Measurements from ENCODE around the gene JMJD8. TPM values are rescaled to one million over a fixed set of nuclear protein-coding genes. Genes with fewer than 3 reads are reported as not detected.
A peak's percentile ranks its signal among the peaks of the same experiment; 100 is the strongest.

The JMJD8 gene
- total and polyA plus RNA-seq, 10 of the 15 experiments (the other 5 are each of a cell fraction or from before 2014, with no cell fraction given), result 1.00 to 50.4 (median 30.7) TPM

- H3K4me3 ChIP-seq, result no peak overlapping the region
- ATAC-seq (no peak), DNase-seq (ENCODE audit: low read depth, low spot score) (no peak), FAIRE-seq (no peak)
- no peak overlapping the region for H3K27ac ChIP-seq (ENCODE audit: control insufficient read depth, insufficient read depth)
- ChIA-PET CTCF (no interaction called here), POLR2A (no interaction called here), SMC1A (ENCODE audit: uncharacterized antibody, unreplicated experiment) (no interaction called here), RAD21 (ENCODE audit: unreplicated experiment) (no interaction called here)
- in situ Hi-C loops (cut with MboI), result no loop called here
- H3K27me3 ChIP-seq (replicated peaks in 1 of 2; ENCODE audit: control insufficient read depth in 2 of 2, insufficient read depth in 2 of 2, low read length in 1 of 2), result no peaks in the 10 kb centered on the region
- peaks cover 15% of the 10 kb centered on the region for H3K4me1 ChIP-seq (ENCODE audit: control insufficient read depth, insufficient read depth, low read length)
- H3K4me2 ChIP-seq (ENCODE audit: control insufficient read depth, insufficient read depth), result no peak overlapping the region
- no peak overlapping the region for H2AFZ ChIP-seq (ENCODE audit: control insufficient read depth, low read depth, low read length)
- peaks cover 6 to 14% of the 10 kb centered on the region in 2 experiments; a peak in 2 of 4 replicates for H3K36me3 ChIP-seq (ENCODE audit: control insufficient read depth in 2 of 2, insufficient read depth in 2 of 2, low read length in 1 of 2)
- whole genome bisulfite sequencing (ENCODE audit: insufficient coverage, insufficient replicate concordance, low lambda C conversion rate, missing lambda C conversion rate), result 94% methylated on average over 46 of the region's 51 CpGs
- H3K9ac ChIP-seq (ENCODE audit: control insufficient read depth, insufficient read depth, low read length), result no peak overlapping the region
- no peaks in the 10 kb centered on the region for H4K20me1 ChIP-seq (ENCODE audit: control insufficient read depth, insufficient read depth)
- TF ChIP-seq POLR2A (IDR thresholded peaks at IDR 0.05; ENCODE audit: low read depth, low read length), result 0 out of 2 replicates have a peak, but pooled peaks have one; percentile 1
- no peak for TF ChIP-seq BMI1 (IDR thresholded peaks at IDR 0.05; ENCODE audit: borderline replicate concordance)
- intact Hi-C loops (cut with micrococcal nuclease; ENCODE audit: unreplicated experiment), result no loop called here
- H3K9me3 ChIP-seq (replicated peaks; ENCODE audit: control insufficient read depth, insufficient read depth, low read length), result no peaks in the 10 kb centered on the region; the same call in 2 of the 3 replicates
- no TSS peak for BruUV-seq (replicated peaks)
- H3K79me2 ChIP-seq (ENCODE audit: control insufficient read depth, insufficient read depth, low read length), result peaks cover 21% of the 10 kb centered on the region
Observed at GRCh38 chr16:686459-687260, 2.5 kb upstream of the JMJD8 start.

GRCh38 chr16:685967-686366 is 1.8 kb upstream of the JMJD8 start:
- H3K9me3 ChIP-seq (replicated peaks; ENCODE audit: control insufficient read depth, insufficient read depth, low read length), result no peaks in the 10 kb centered on the region
- H3K4me1 ChIP-seq (ENCODE audit: control insufficient read depth, insufficient read depth, low read length), result peaks cover 20% of the 10 kb centered on the region
- FAIRE-seq (no peak), DNase-seq (ENCODE audit: low read depth, low spot score) (no peak), ATAC-seq (no peak)
- peaks cover 28% of the 10 kb centered on the region for H3K79me2 ChIP-seq (ENCODE audit: control insufficient read depth, insufficient read depth, low read length)
- peaks cover 6% of the 10 kb centered on the region; the same call in 1 of the 2 replicates for H4K20me1 ChIP-seq (ENCODE audit: control insufficient read depth, insufficient read depth)
- POLR2A ChIA-PET, result no interaction called here
- RAD21 ChIA-PET (ENCODE audit: unreplicated experiment), result no interaction called here
- H3K27me3 ChIP-seq (replicated peaks in 1 of 2; ENCODE audit: control insufficient read depth in 2 of 2, insufficient read depth in 2 of 2, low read length in 1 of 2), result no peaks in the 10 kb centered on the region
- SMC1A ChIA-PET (ENCODE audit: uncharacterized antibody, unreplicated experiment), result no interaction called here
- in situ Hi-C loops (cut with MboI) (no loop called here), intact Hi-C loops (cut with micrococcal nuclease; ENCODE audit: unreplicated experiment) (loop anchor here (2.0 kb wide), 2 partner anchors 35 to 159 kb away; partner anchors contain the start of genes ANTKMT and CAPN15)
- no peak overlapping the region for H3K9ac ChIP-seq (ENCODE audit: control insufficient read depth, insufficient read depth, low read length)
- no peak overlapping the region for H3K4me2 ChIP-seq (ENCODE audit: control insufficient read depth, insufficient read depth)
- no TSS peak for BruUV-seq (replicated peaks)
- no peak overlapping the region for H3K4me3 ChIP-seq
- peaks cover 6 to 14% of the 10 kb centered on the region in 2 experiments; a peak in 2 of 4 replicates for H3K36me3 ChIP-seq (ENCODE audit: control insufficient read depth in 2 of 2, insufficient read depth in 2 of 2, low read length in 1 of 2)
- WGBS (ENCODE audit: insufficient coverage, insufficient replicate concordance, low lambda C conversion rate, missing lambda C conversion rate), result 81% methylated on average over 10 of the region's 10 CpGs
- no peak overlapping the region for H2AFZ ChIP-seq (ENCODE audit: control insufficient read depth, low read depth, low read length)
- CTCF ChIA-PET, result no interaction called here
- no peak overlapping the region for H3K27ac ChIP-seq (ENCODE audit: control insufficient read depth, insufficient read depth)
- no peak for TF ChIP-seq KLF5 (IDR thresholded peaks at IDR 0.05; ENCODE audit: partially characterized antibody)
- no peak for TF ChIP-seq BCL11A (IDR thresholded peaks at IDR 0.05; ENCODE audit: low read depth, low read length)
- TF ChIP-seq PKNOX1 (IDR thresholded peaks at IDR 0.05), result no peak
- TF ChIP-seq RCOR1 (conservative IDR thresholded peaks at IDR 0.05; ENCODE audit: low read depth, low read length), result no peak
- TF ChIP-seq SUPT20H (IDR thresholded peaks at IDR 0.05; ENCODE audit: borderline replicate concordance, control insufficient read depth, low read depth, low read length), result no peak
- TF ChIP-seq MLLT1 (IDR thresholded peaks at IDR 0.05), result no peak
- TF ChIP-seq POLR2A (IDR thresholded peaks at IDR 0.05; ENCODE audit: low read depth, low read length), result peak; percentile 55; the same call in 1 of the 2 replicates
- peak; percentile 10 to 43 (median 25); a peak in 2 of 6 replicates for TF ChIP-seq CTCF (IDR thresholded peaks at IDR 0.05 in 2 of 3, conservative IDR thresholded peaks at IDR 0.05 in 1 of 3; ENCODE audit: control insufficient read depth in 2 of 3, extremely low read depth in 1 of 3, insufficient read depth in 1 of 3, low read depth in 3 of 3, low read length in 3 of 3)
- TF ChIP-seq RAD51 (IDR thresholded peaks at IDR 0.05), result no peak
